Effector memory CD4-positive, alpha-beta T cell (primary cell): Measurements from ENCODE around the gene GIT1.

Experiments used
- DNase-seq, 3 donors: peaks; one replicate each; pipeline ENCODE4 v3.0.0-alpha.2; 2020
- H3K27ac ChIP-seq: 2 replicates; pipeline ENCODE4 v1.7.0; 2013; ENCODE audit warnings: mild to moderate bottlenecking, low read length, moderate library complexity; ENCODE audit not compliant: insufficient read depth, poor library complexity, severe bottlenecking
- H3K27me3 ChIP-seq: replicated peaks from 2 replicates; pipeline ENCODE4 v1.7.0; 2013; ENCODE audit warnings: mild to moderate bottlenecking, low read length; ENCODE audit not compliant: insufficient read depth, control insufficient read depth, poor library complexity, severe bottlenecking
- H3K36me3 ChIP-seq: 2 replicates; pipeline ENCODE4 v1.7.0; 2013; ENCODE audit warnings: mild to moderate bottlenecking, low read length, moderate library complexity; ENCODE audit not compliant: control insufficient read depth, insufficient read depth
- H3K4me1 ChIP-seq: 2 replicates; pipeline ENCODE4 v1.7.0; 2013; ENCODE audit warnings: low read length, mild to moderate bottlenecking; ENCODE audit not compliant: control insufficient read depth, insufficient read depth, poor library complexity, severe bottlenecking
- H3K4me3 ChIP-seq: 2 replicates; pipeline ENCODE4 v1.7.0; 2013; ENCODE audit warnings: low read length, low read depth, mild to moderate bottlenecking; ENCODE audit not compliant: insufficient read depth, poor library complexity, severe bottlenecking
- H3K9me3 ChIP-seq: 2 replicates; pipeline ENCODE4 v1.7.0; 2013; ENCODE audit warnings: mild to moderate bottlenecking, low read length, moderate library complexity; ENCODE audit not compliant: control insufficient read depth

The GIT1 gene

GRCh38 chr17:29593591-29594518 lies 4.4 kb upstream of the GIT1 start:
- DNase-seq = no peak
- Histone ChIP-seq H3K27me3 (no peaks in the 10 kb centered on the region), H3K9me3 (no peaks in the 10 kb centered on the region), H3K4me3 (peak overlapping the region; percentile 52), H3K4me1 (peaks cover 34% of the 10 kb centered on the region), H3K36me3 (no peaks in the 10 kb centered on the region), H3K27ac (no peak overlapping the region)

DNA sequence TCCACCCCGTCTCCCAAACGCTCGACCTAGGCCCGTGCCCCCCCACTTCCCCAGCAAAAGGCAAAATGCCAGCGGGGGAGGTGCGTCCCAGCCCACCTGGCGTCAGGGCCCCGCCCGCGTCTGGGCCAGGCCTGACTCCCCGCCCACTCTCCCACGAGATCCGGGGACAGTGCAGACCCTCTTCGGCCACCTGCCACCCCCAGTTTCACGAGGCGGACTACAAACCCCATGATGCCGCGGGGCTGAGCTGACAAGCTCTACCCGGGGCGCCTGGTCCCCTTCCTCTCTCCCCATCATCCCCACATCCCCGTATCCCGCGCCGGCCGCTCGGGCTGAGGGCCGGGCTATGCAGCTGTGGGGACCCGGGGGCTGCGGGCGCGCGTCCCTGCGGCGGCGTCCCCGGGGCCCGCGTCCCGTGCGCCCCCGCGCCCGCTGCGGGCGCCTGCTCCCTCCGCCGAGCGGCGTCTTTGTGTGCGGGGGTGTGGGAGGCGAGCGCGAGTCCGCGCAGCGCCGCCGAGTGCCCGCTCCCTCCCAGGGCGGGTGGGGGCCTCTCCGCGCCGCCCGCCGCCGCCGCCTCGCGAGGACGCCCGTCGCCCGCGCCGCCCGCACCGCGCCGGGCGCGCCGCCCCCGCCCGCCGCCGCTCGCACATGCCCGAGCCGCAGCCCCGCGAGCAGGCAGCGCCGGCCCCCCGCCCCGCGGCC lies 3.6 kb upstream of the GIT1 start, which contains the start of gene ANKRD13B:
Gene ANKRD13B (plus strand): TSS at position 283 of the 702 bp plus-strand sequence. CDS start 490 bp downstream, outside the sequence.
- no peaks in the 10 kb centered on the region for H3K27me3 ChIP-seq
- no peak for DNase-seq
- no peaks in the 10 kb centered on the region for H3K36me3 ChIP-seq
- H3K4me3 ChIP-seq = peak within 1 kb of the TSS; percentile 76
- H3K4me1 ChIP-seq = peaks cover 42% of the 10 kb centered on the region
- H3K27ac ChIP-seq = no peak within 1 kb of the TSS
- H3K9me3 ChIP-seq = no peaks in the 10 kb centered on the region

DNA sequence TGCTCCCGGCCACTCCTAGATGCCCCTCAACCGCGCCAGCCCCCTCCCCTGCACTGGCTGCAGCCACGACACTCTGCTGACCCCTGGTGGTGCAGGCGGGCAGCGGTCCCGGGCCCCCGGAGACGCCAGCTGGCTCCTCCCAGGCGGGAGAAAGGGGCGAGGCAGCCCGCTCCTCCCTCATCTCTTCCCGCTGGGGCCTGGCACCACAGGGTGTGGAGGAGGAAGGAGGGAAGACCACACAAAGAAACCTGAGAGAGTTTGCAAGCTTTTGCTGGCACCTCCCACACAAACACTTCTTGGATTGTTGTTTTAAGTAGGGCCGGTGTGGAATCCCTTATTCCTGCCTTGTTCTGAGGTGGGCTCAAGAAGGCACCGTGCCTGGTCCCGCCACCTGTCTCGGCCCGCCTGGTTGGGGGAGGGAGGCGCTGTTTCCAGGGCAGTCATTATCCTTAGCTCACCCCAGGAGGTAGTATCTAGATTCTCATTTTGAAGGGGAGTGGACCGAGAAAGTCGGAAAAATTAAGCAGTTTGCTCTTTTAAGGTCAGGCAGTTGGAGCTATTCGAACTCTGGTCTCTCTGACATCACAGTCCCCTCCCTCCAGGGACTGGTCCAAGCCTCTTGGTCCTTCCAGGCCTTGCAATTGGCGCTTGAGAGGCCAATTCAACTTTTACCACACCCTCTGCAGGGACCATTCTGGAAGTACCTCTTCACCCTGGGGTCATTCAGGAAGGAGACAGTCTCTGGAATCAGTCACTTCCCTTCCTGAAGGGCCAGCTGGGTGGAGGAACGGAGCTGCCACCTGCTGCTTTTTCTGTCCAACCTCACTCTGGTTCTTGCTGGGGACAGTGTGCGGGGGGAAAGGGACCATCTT lies 2.5 kb upstream of the GIT1 start:
- H3K36me3 ChIP-seq = no peaks in the 10 kb centered on the region
- H3K27ac ChIP-seq = no peak overlapping the region
- peak overlapping the region; percentile 79 for H3K4me3 ChIP-seq
- H3K4me1 ChIP-seq = peaks cover 48% of the 10 kb centered on the region
- no peaks in the 10 kb centered on the region for H3K27me3 ChIP-seq
- H3K9me3 ChIP-seq = no peaks in the 10 kb centered on the region
- peak; percentile 56 to 72 (median 61) for DNase-seq

DNA sequence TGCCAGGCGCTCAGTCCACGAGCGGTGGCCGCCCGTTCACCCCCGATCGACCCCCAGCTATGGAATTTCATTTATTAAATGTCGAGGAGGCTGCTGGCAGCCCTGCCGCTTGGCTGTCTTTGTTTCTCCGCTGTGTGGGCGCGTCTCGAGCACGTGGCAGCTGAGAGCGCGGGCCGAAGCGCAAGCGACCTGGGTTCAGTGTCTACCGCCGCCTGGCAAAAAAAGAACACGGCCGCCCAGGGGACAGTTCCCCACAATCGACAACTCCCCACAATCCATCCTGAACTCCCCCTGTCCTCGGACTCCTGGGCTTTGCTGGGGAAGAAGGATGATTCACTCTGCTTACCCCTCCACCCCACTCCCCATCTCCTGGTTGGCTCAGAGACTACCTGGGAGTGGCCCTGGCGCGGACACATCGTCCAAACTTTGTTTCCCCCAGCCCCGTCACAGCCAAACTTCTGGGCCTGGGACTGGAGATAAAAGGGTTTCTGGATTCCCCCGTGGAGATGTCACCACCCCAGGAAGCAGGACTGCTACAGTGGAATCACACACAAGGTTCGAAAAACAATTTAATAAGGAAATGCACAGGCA lies 1.8 kb upstream of the GIT1 start:
- Histone ChIP-seq H3K27ac (peak overlapping the region; percentile 23), H3K27me3 (no peaks in the 10 kb centered on the region), H3K4me3 (peak overlapping the region; percentile 79), H3K36me3 (no peaks in the 10 kb centered on the region), H3K4me1 (peaks cover 48% of the 10 kb centered on the region), H3K9me3 (no peaks in the 10 kb centered on the region)
- no peak for DNase-seq

DNA sequence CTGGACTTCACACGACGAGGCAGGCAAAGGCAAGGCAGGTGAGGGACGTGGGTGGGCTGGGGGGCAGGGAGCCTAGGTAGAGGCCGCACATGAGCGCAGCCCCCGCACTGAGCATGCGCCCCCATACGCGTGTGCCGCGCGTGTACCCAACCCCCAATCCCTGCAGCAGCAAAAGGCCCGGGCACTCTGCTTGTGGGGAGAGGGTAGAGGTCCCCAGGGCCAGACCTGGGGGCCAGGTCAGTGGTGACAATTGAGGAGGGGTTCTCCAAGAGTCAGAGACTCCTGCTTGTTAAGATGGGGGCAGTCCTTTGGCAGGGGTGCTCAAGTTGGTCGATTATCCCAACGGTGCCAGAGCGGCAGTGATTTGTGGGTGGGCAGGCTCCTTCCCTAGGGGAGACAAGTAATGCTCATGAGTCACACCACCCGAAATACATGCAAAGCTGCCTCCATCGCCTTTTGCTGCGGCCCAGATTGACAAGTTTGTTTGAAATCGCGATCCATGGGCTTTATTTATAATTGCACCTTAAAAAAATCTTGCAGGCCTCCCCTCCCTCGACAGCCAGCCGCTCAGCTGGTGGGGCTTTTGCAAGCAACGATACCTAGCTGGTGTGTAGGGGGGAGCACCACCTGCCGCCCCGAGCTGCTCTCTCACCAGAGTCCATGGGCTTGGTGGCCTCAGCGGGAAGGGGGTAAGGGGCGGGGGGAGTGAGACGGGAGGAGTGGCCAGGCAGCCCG lies 1.1 kb upstream of the GIT1 start:
- Histone ChIP-seq H3K27ac (peak overlapping the region; percentile 23), H3K9me3 (no peaks in the 10 kb centered on the region), H3K36me3 (no peaks in the 10 kb centered on the region), H3K4me1 (peaks cover 53% of the 10 kb centered on the region), H3K4me3 (peak overlapping the region; percentile 79), H3K27me3 (no peaks in the 10 kb centered on the region)
- no peak for DNase-seq

DNA sequence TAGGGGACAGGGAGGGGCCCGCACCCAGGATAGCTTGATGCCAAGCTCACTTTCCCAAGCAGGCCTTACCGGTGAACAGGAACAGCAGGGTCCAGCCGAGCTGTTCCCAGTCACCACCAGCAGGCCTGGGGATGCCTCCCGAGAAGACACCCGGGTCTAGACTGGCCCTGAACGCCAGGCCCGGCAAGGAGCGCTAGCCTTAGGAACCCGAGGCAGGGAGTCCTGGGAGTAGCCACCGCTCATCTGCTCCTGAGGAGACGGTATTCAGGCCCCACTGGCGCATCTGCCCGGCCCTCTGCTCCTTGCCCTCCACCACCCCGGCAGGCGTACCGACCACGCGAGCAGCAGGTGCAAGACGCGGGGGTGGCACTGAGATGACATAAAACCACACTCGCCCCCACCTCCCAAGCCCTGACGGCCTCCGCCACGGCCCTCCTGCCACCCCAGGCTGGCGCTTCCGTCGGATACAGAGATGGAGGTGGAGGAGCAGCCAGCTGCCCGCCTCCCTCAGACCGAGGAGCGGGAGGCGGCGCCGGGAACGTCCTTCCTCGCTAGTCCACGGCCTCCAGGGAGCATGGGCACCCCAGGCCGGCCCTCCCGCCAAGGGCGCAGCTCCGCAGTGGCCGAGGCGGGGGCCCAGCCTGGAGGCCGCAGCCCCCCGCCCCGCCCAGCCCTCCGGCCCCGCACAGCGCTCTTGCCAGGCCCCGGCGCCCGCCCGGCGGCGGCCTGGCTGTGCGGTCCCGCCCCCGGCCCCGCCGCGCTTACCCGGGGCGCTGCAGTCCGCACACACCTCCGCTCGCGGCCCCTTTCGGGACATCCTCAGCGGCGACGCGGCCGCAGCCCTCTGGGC lies 661 bp downstream of the GIT1 start:
- Histone ChIP-seq H3K9me3 (no peaks in the 10 kb centered on the region), H3K4me3 (peak overlapping the region; percentile 78), H3K4me1 (peaks cover 68% of the 10 kb centered on the region), H3K27me3 (no peaks in the 10 kb centered on the region), H3K36me3 (no peaks in the 10 kb centered on the region), H3K27ac (peak overlapping the region; percentile 63)
- peak; percentile 19 to 43 (median 27) for DNase-seq

DNA sequence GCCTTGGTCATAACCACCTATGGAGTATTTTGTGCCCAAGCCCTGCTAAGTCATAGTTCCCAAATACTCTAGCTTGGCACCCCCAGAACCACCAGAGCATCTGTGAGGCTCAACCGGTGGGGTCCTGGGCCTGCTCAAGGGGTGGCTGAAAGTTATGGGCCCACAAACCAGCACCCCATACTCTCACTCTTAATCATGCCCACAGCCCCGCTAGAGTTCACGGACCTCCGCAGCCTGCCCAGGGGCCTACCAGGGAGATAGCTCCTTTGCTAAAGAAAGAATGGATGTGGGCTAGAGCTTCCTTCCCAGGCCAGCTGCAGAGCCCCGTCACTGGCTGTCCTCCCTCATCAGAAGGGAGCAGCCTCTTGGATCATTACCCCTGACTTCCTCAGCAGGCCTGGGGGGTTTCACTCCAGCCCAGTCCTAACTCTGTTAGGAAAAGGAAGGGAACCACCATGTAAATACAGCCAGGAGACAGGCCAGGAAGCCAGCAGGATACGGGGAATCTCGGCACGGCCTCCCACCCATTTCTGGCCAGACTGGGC lies 1.4 kb downstream of the GIT1 start:
- Histone ChIP-seq H3K4me1 (peaks cover 66% of the 10 kb centered on the region), H3K36me3 (peaks cover 1% of the 10 kb centered on the region), H3K4me3 (peak overlapping the region; percentile 78), H3K9me3 (no peaks in the 10 kb centered on the region), H3K27ac (peak overlapping the region; percentile 63), H3K27me3 (no peaks in the 10 kb centered on the region)
- no peak for DNase-seq

GRCh38 chr17:29587591-29587990 lies 1.9 kb downstream of the GIT1 start:
- Histone ChIP-seq H3K36me3 (peaks cover 6% of the 10 kb centered on the region), H3K27ac (no peak overlapping the region), H3K27me3 (no peaks in the 10 kb centered on the region), H3K4me3 (no peak overlapping the region), H3K4me1 (peaks cover 64% of the 10 kb centered on the region), H3K9me3 (no peaks in the 10 kb centered on the region)
- no peak for DNase-seq
